MCF 10A (cell line): ENCODE data around the gene DNASE1. TPM values are rescaled to one million over a fixed set of nuclear protein-coding genes. Genes with fewer than 3 reads are reported as not detected.
A peak's percentile ranks its signal among the peaks of the same experiment; 100 is the strongest.

Experiments used
- BruUV-seq: library from RNA; stranded (reverse); fragments of 400-500 nt; replicated peaks from 2 replicates; lab custom pipeline; 2021; lab: Mats Ljungman, UMichigan
- CTCF ChIA-PET: fragments of 300-600 bp; sonication (Branson Sonifier 250); formaldehyde crosslinking; extraction: SDS; loops from one replicate; lab custom pipeline; 2021; ENCODE audit warnings: antibody characterized with exemption, inconsistent platforms; lab: Yijun Ruan, JAX
- POLR2A ChIA-PET: fragments of 300-600, 350-650 bp; sonication (Branson Sonifier 250); formaldehyde crosslinking; extraction: SDS; loops from one replicate; lab custom pipeline; 2020; ENCODE audit warnings: antibody characterized with exemption, inconsistent platforms; lab: Yijun Ruan, JAX
- DNase-seq: peaks from one replicate; pipeline ENCODE4 v3.0.0-alpha.2; 2018; ENCODE audit not compliant: unreplicated experiment
- H3K27ac Mint-ChIP-seq: one replicate; pipeline ENCODE4 v1.8.0; 2022; ENCODE audit warnings: mild to moderate bottlenecking, low read depth, mixed read lengths; ENCODE audit not compliant: unreplicated experiment
- H3K27me3 Mint-ChIP-seq: one replicate; pipeline ENCODE4 v1.8.0; 2022; ENCODE audit warnings: mixed read lengths; ENCODE audit not compliant: insufficient read depth, unreplicated experiment
- H3K36me3 Mint-ChIP-seq: one replicate; pipeline ENCODE4 v1.8.0; 2022; ENCODE audit warnings: mild to moderate bottlenecking, moderate library complexity, mixed read lengths; ENCODE audit not compliant: insufficient read depth, unreplicated experiment
- H3K4me1 Mint-ChIP-seq: one replicate; pipeline ENCODE4 v1.8.0; 2022; ENCODE audit warnings: mixed read lengths; ENCODE audit not compliant: insufficient read depth, unreplicated experiment
- H3K4me3 Mint-ChIP-seq: one replicate; pipeline ENCODE4 v1.8.0; 2022; ENCODE audit warnings: mild to moderate bottlenecking, moderate library complexity, mixed read lengths; ENCODE audit not compliant: unreplicated experiment
- H3K9me3 Mint-ChIP-seq: one replicate; pipeline ENCODE4 v1.8.0; 2022; ENCODE audit warnings: mixed read lengths; ENCODE audit not compliant: unreplicated experiment
- CTCF ChIP-seq: fragments of 200-600 bp; IDR thresholded peaks from one replicate; pipeline ENCODE4 v1.8.0; 2022; ENCODE audit warnings: antibody characterized with exemption, mild to moderate bottlenecking; ENCODE audit not compliant: unreplicated experiment
- intact Hi-C: fragments of 100-400 bp; cut with micrococcal nuclease; formaldehyde crosslinking; loops from 2 replicates; pipeline ENCODE4 v1.14.1; 2022
- total RNA-seq: library from RNA; stranded (reverse); gene quantifications from 2 replicates; pipeline ENCODE4 v1.2.3, GENCODE V29; 2022

The DNASE1 gene
- total RNA-seq, 1 experiment from 2014 or later: 11.4 TPM

GRCh38 chr16:3611146-3611975 lies 43.1 kb upstream of the DNASE1 start, which contains the start of gene SLX4:
Gene SLX4, minus strand, starts transcription at chr16:3611606. Its CDS starts 2,642 bp downstream, at chr16:3608964.
- DNase-seq: peak; percentile 88
- Mint-ChIP-seq H3K4me3 (peak within 1 kb of the TSS; percentile 100), H3K27me3 (no peaks in the 10 kb centered on the region), H3K4me1 (peaks cover 31% of the 10 kb centered on the region), H3K9me3 (no peaks in the 10 kb centered on the region), H3K27ac (peak within 1 kb of the TSS; percentile 93), H3K36me3 (no peaks in the 10 kb centered on the region)
- intact Hi-C loops: no loop called here
- TSS peak; percentile 15 for BruUV-seq
- ChIA-PET POLR2A (interaction anchor here (0.6 to 1.2 kb wide), 6 partner anchors 39 to 453 kb away, joined by 3 to 7 read pairs (median 3); partner anchors contain the start of genes TRAP1 and ZNF263), CTCF (interaction anchor here (0.6 to 0.7 kb wide), 4 partner anchors 28 to 50 kb away, joined by 3 read pairs; no protein-coding TSS in a partner anchor)
- no peak for TF ChIP-seq CTCF

DNA sequence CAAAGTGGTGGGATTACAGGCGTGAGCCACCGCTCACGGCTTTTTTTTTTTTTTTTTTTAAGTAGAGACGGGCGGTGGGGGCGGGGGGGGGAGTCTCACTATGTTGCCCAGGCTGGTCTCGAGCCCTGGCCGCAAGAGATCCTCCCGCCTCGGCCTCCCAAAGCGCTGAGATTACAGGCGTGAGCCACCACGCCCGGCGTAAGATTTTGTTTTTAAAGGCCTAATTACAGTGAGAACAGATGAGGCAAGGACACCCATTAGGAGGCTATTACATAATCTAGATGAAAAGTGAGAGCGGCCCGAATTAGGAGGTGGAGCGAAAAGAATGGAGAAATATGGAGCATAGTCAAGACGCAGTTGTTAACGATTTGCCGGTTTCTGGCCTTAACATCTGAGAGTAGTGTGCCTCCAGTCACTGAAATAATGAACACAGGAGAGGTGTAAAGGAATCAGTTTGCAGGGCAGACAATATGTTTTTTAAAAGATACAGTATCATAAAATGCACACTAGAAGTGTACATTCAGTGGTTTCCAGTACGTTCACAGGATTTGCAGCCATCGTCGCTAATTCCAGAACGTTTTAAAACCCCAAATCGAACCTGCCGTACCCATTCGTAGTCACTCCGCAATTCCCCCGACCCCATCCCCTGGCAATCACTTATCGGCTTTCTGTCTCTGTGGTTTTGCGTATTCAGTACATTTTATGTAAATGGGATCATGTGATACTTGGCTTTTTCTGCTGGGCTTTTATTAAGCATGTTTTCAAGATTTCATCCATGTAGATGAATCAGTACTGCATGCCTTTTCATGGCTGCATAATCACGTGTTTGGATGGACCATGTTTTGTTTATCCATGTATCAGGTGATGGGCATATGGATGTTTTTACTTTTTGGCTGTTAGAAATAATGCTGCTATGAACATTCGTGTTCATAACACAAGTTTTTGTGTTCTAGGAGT lies 41.7 kb upstream of the DNASE1 start:
- H3K4me3 Mint-ChIP-seq: peak overlapping the region; percentile 100
- H3K27ac Mint-ChIP-seq: peak overlapping the region; percentile 93
- H3K4me1 Mint-ChIP-seq: peaks cover 32% of the 10 kb centered on the region
- no peak for TF ChIP-seq CTCF
- H3K9me3 Mint-ChIP-seq: no peaks in the 10 kb centered on the region
- ChIA-PET POLR2A (interaction anchor here (0.5 to 1.2 kb wide), 6 partner anchors 37 to 454 kb away, joined by 3 to 7 read pairs (median 4); partner anchors contain the start of genes TRAP1 and ZNF263), CTCF (interaction anchor here (0.6 to 0.7 kb wide), 3 partner anchors 33 to 703 kb away, joined by 3 to 5 read pairs (median 3); partner anchors contain the start of gene GLIS2)
- BruUV-seq: no TSS peak
- H3K27me3 Mint-ChIP-seq: no peaks in the 10 kb centered on the region
- no peaks in the 10 kb centered on the region for H3K36me3 Mint-ChIP-seq
- no peak for DNase-seq
- intact Hi-C loops: no loop called here

GRCh38 chr16:3618769-3619141 lies 35.7 kb upstream of the DNASE1 start:
- no peak for TF ChIP-seq CTCF
- intact Hi-C loops: no loop called here
- peak; percentile 52 for DNase-seq
- Mint-ChIP-seq H3K9me3 (no peaks in the 10 kb centered on the region), H3K27me3 (no peaks in the 10 kb centered on the region), H3K36me3 (no peaks in the 10 kb centered on the region), H3K4me3 (no peak overlapping the region), H3K4me1 (peaks cover 22% of the 10 kb centered on the region), H3K27ac (peak overlapping the region; percentile 75)
- CTCF ChIA-PET: no interaction called here
- no TSS peak for BruUV-seq
- POLR2A ChIA-PET: no interaction called here
